Natural killer cell (primary cell): Measurements from ENCODE around the gene OR10A2. TPM values are rescaled to one million over a fixed set of nuclear protein-coding genes. Genes with fewer than 3 reads are reported as not detected.

Experiments
- ATAC-seq, 3 donors: fragments of 150-1000 bp in 2 of 3; fragments of 200-7000 bp in 1 of 3; cut with Tn5 transposase; 1 replicate in 1 of 3; 2 replicates in 2 of 3; pipeline ENCODE4 v1.10.0; 2021; ENCODE audit warnings: mild to moderate bottlenecking in 2 of 3, moderate library complexity in 2 of 3
- DNase-seq, 2 donors: peaks; one replicate each; pipeline versions ENCODE4 v3.0.0 to v3.0.0-alpha.2; 2013 to 2021; ENCODE audit warnings: mixed read lengths in 1 of 2
- H3K27ac ChIP-seq: one replicate; pipeline ENCODE4 v1.5.1; 2013; ENCODE audit warnings: mild to moderate bottlenecking, low read length
- H3K27me3 ChIP-seq: one replicate; pipeline ENCODE4 v1.6.1; 2013; ENCODE audit warnings: low read length; ENCODE audit not compliant: control insufficient read depth, insufficient read depth
- H3K36me3 ChIP-seq: one replicate; pipeline ENCODE4 v1.6.1; 2013; ENCODE audit warnings: low read length; ENCODE audit not compliant: control insufficient read depth, insufficient read depth
- H3K4me1 ChIP-seq: one replicate; pipeline ENCODE4 v1.6.1; 2013; ENCODE audit warnings: low read length; ENCODE audit not compliant: control insufficient read depth, insufficient read depth
- H3K4me3 ChIP-seq: one replicate; pipeline ENCODE4 v1.5.1; 2013; ENCODE audit warnings: low read length
- H3K9me3 ChIP-seq: one replicate; pipeline ENCODE4 v1.6.1; 2013; ENCODE audit warnings: low read length; ENCODE audit not compliant: control insufficient read depth, insufficient read depth
- H3K27ac Mint-ChIP-seq, 2 donors: one replicate each; pipeline ENCODE4 v1.8.0; 2022; ENCODE audit warnings: mild to moderate bottlenecking in 2 of 2, mixed read lengths in 2 of 2, moderate library complexity in 1 of 2
- H3K27me3 Mint-ChIP-seq, 2 donors: one replicate each; pipeline ENCODE4 v1.8.0; 2022; ENCODE audit warnings: low read depth in 2 of 2, mixed read lengths in 2 of 2
- H3K36me3 Mint-ChIP-seq: one replicate; pipeline ENCODE4 v1.8.0; 2022; ENCODE audit warnings: mixed read lengths
- H3K4me1 Mint-ChIP-seq, 2 donors: one replicate each; pipeline ENCODE4 v1.8.0; 2022; ENCODE audit warnings: mixed read lengths in 2 of 2
- H3K4me3 Mint-ChIP-seq: one replicate; pipeline ENCODE4 v1.8.0; 2022; ENCODE audit warnings: mild to moderate bottlenecking, moderate library complexity, mixed read lengths
- H3K9me3 Mint-ChIP-seq, 2 donors: one replicate each; pipeline ENCODE4 v1.8.0; 2022; ENCODE audit warnings: mixed read lengths in 2 of 2
- CTCF ChIP-seq: fragments of 200-600 bp; IDR thresholded peaks from one replicate; pipeline ENCODE4 v1.8.0; 2022; ENCODE audit warnings: antibody characterized with exemption
- WGBS: methylation state at CpG from one replicate; pipeline ENCODE4 v1.1.7; 2013; ENCODE audit warnings: missing lambda C conversion rate; ENCODE audit not compliant: insufficient coverage; 5-methylcytosine and 5-hydroxymethylcytosine counted together
- intact Hi-C: fragments of 100-400 bp; cut with micrococcal nuclease; formaldehyde crosslinking; loops from one replicate; pipeline ENCODE4 v1.14.2; 2022
- total RNA-seq, 4 donors: library from RNA; stranded (reverse); fragments of 120-200 nt in 1 of 4; gene quantifications; one replicate each; pipeline versions ENCODE4 v1.2.3 to v1.2.4, GENCODE V29; 2013 to 2022

Gene OR10A2
- total RNA-seq, 3 donors from 2014 or later (not counting 1 experiment from before 2014, with no cell fraction given): 0.05 TPM; not detected in 2

GRCh38 chr11:6856871-6857270 lies 6.0 kb upstream of the OR10A2 start:
- H3K9me3 ChIP-seq: no peaks in the 10 kb centered on the region
- H3K4me1 Mint-ChIP-seq: no peaks in the 10 kb centered on the region
- H3K27me3 Mint-ChIP-seq: peaks cover 4 to 15% of the 10 kb centered on the region in 2 donors
- no peaks in the 10 kb centered on the region for H3K36me3 Mint-ChIP-seq
- no peak overlapping the region for H3K4me3 Mint-ChIP-seq
- no peak for TF ChIP-seq CTCF
- DNase-seq (no peak), ATAC-seq (no peak)
- intact Hi-C loops: no loop called here
- no peaks in the 10 kb centered on the region for H3K4me1 ChIP-seq
- H3K36me3 ChIP-seq: no peaks in the 10 kb centered on the region
- no peak overlapping the region for H3K27ac Mint-ChIP-seq
- H3K27me3 ChIP-seq: no peaks in the 10 kb centered on the region
- no peak overlapping the region for H3K27ac ChIP-seq
- 80% methylated on average over 3 of the region's 3 CpGs for WGBS
- H3K4me3 ChIP-seq: no peak overlapping the region
- peaks cover 4 to 10% of the 10 kb centered on the region in 2 donors for H3K9me3 Mint-ChIP-seq

GRCh38 chr11:6864438-6864837 lies 1.6 kb downstream of the OR10A2 start:
- ATAC-seq: no peak
- Histone ChIP-seq H3K9me3 (no peaks in the 10 kb centered on the region), H3K4me3 (no peak overlapping the region), H3K36me3 (no peaks in the 10 kb centered on the region), H3K4me1 (no peaks in the 10 kb centered on the region), H3K27ac (no peak overlapping the region), H3K27me3 (no peaks in the 10 kb centered on the region)
- H3K36me3 Mint-ChIP-seq: no peaks in the 10 kb centered on the region
- H3K4me1 Mint-ChIP-seq: no peaks in the 10 kb centered on the region
- H3K9me3 Mint-ChIP-seq: peaks cover 0 to 5% of the 10 kb centered on the region in 2 donors
- no peak for DNase-seq
- TF ChIP-seq CTCF: no peak
- H3K4me3 Mint-ChIP-seq: no peak overlapping the region
- no peak overlapping the region for H3K27ac Mint-ChIP-seq
- intact Hi-C loops: no loop called here
- peaks cover 0 to 3% of the 10 kb centered on the region in 2 donors for H3K27me3 Mint-ChIP-seq
- no CpG with 5 or more reads among the region's 1 CpG for WGBS

- no peak overlapping the region for H3K4me3 ChIP-seq
- intact Hi-C loops: no loop called here
- Mint-ChIP-seq H3K4me1 (no peaks in the 10 kb centered on the region), H3K9me3 (no peaks in the 10 kb centered on the region), H3K36me3 (no peaks in the 10 kb centered on the region), H3K27ac (no peak overlapping the region), H3K4me3 (no peak overlapping the region), H3K27me3 (peaks cover 0 to 10% of the 10 kb centered on the region in 2 donors)
- ATAC-seq (no peak), DNase-seq (no peak)
- WGBS: no CpG with 5 or more reads among the region's 1 CpG
- no peaks in the 10 kb centered on the region for H3K9me3 ChIP-seq
- H3K36me3 ChIP-seq: no peaks in the 10 kb centered on the region
- TF ChIP-seq CTCF: no peak
- no peaks in the 10 kb centered on the region for H3K4me1 ChIP-seq
- no peak overlapping the region for H3K27ac ChIP-seq
- H3K27me3 ChIP-seq: no peaks in the 10 kb centered on the region
Observed at GRCh38 chr11:6871278-6871677, 8.4 kb downstream of the OR10A2 start.

GRCh38 chr11:6875761-6876160 lies 12.9 kb downstream of the OR10A2 start:
- intact Hi-C loops: no loop called here
- TF ChIP-seq CTCF: no peak
- 100% methylated on average over 1 of the region's 2 CpGs for WGBS

More at GRCh38 chr11:6875761-6876160, 12.9 kb downstream of the OR10A2 start:
- Histone ChIP-seq H3K9me3 (no peaks in the 10 kb centered on the region), H3K27me3 (no peaks in the 10 kb centered on the region), H3K36me3 (no peaks in the 10 kb centered on the region), H3K4me1 (no peaks in the 10 kb centered on the region), H3K4me3 (no peak overlapping the region), H3K27ac (no peak overlapping the region)
- Mint-ChIP-seq H3K9me3 (peaks cover 0 to 3% of the 10 kb centered on the region in 2 donors), H3K27ac (no peak overlapping the region), H3K4me1 (no peaks in the 10 kb centered on the region), H3K36me3 (no peaks in the 10 kb centered on the region), H3K4me3 (no peak overlapping the region), H3K27me3 (peaks cover 2 to 7% of the 10 kb centered on the region in 2 donors)
- no peak for DNase-seq
- ATAC-seq: no peak
